GM06990 (cell line): ENCODE measurements around the gene C1orf167.

ENCODE experiments used
- DNase-seq: peaks from one replicate; pipeline ENCODE4 v3.0.0-alpha.2; 2011; ENCODE audit not compliant: insufficient read length; ENCODE audit errors: extremely low read depth
- H3K27me3 ChIP-seq: replicated peaks from 2 replicates; pipeline ENCODE4 v1.6.0; 2011; ENCODE audit warnings: low read length; ENCODE audit not compliant: control insufficient read depth, insufficient read depth
- H3K36me3 ChIP-seq: 2 replicates; pipeline ENCODE4 v1.5.1; 2011; ENCODE audit warnings: low read length; ENCODE audit not compliant: control insufficient read depth, insufficient read depth
- H3K4me3 ChIP-seq: replicated peaks from 2 replicates; pipeline ENCODE4 v1.5.1; 2011; ENCODE audit warnings: low read depth, mild to moderate bottlenecking, control low read depth, low read length
- TF ChIP-seq, protein P1 (sequence below): IDR thresholded peaks from 2 replicates; pipeline ENCODE4 v1.5.1; 2011; ENCODE audit warnings: low read length, control low read depth, mild to moderate bottlenecking, inconsistent platforms; ENCODE audit not compliant: insufficient read depth, poor library complexity, severe bottlenecking

The C1orf167 gene

GRCh38 chr1:11837767-11838348, 75.9 kb downstream of the C1orf167 start:
- TF ChIP-seq, protein P1, sequence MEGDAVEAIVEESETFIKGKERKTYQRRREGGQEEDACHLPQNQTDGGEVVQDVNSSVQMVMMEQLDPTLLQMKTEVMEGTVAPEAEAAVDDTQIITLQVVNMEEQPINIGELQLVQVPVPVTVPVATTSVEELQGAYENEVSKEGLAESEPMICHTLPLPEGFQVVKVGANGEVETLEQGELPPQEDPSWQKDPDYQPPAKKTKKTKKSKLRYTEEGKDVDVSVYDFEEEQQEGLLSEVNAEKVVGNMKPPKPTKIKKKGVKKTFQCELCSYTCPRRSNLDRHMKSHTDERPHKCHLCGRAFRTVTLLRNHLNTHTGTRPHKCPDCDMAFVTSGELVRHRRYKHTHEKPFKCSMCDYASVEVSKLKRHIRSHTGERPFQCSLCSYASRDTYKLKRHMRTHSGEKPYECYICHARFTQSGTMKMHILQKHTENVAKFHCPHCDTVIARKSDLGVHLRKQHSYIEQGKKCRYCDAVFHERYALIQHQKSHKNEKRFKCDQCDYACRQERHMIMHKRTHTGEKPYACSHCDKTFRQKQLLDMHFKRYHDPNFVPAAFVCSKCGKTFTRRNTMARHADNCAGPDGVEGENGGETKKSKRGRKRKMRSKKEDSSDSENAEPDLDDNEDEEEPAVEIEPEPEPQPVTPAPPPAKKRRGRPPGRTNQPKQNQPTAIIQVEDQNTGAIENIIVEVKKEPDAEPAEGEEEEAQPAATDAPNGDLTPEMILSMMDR: no peak
- no peak for DNase-seq
- peaks cover 56% of the 10 kb centered on the region for H3K36me3 ChIP-seq
- H3K4me3 ChIP-seq: no peak overlapping the region
- no peaks in the 10 kb centered on the region for H3K27me3 ChIP-seq

GRCh38 chr1:11838349-11839272, 76.6 kb downstream of the C1orf167 start:
- H3K27me3 ChIP-seq: no peaks in the 10 kb centered on the region
- peak; percentile 37 for DNase-seq
- TF ChIP-seq, protein P1: peak; percentile 99
- H3K4me3 ChIP-seq: no peak overlapping the region
- H3K36me3 ChIP-seq: peaks cover 53% of the 10 kb centered on the region
